ENCODE measurements around the gene VPS8.

GRCh38 chr3:184889312-184889904 is 77.4 kb downstream of the VPS8 start:
- TF ChIP-seq, protein P1, sequence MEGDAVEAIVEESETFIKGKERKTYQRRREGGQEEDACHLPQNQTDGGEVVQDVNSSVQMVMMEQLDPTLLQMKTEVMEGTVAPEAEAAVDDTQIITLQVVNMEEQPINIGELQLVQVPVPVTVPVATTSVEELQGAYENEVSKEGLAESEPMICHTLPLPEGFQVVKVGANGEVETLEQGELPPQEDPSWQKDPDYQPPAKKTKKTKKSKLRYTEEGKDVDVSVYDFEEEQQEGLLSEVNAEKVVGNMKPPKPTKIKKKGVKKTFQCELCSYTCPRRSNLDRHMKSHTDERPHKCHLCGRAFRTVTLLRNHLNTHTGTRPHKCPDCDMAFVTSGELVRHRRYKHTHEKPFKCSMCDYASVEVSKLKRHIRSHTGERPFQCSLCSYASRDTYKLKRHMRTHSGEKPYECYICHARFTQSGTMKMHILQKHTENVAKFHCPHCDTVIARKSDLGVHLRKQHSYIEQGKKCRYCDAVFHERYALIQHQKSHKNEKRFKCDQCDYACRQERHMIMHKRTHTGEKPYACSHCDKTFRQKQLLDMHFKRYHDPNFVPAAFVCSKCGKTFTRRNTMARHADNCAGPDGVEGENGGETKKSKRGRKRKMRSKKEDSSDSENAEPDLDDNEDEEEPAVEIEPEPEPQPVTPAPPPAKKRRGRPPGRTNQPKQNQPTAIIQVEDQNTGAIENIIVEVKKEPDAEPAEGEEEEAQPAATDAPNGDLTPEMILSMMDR (IDR thresholded peaks at IDR 0.05): no peak
- no peak for TF ChIP-seq POLR2A (IDR thresholded peaks at IDR 0.05)

All from esophagus squamous epithelium (tissue), 4 donors.